ENCODE measurements around the gene PAOX. TPM values are rescaled to one million over a fixed set of nuclear protein-coding genes. Genes with fewer than 3 reads are reported as not detected.

Gene PAOX
- total and polyA plus RNA-seq, 9 of the 15 experiments (the other 6 are each of a cell fraction or from before 2014, with no cell fraction given) = 0.80 to 6.4 (median 2.6) TPM

DNA sequence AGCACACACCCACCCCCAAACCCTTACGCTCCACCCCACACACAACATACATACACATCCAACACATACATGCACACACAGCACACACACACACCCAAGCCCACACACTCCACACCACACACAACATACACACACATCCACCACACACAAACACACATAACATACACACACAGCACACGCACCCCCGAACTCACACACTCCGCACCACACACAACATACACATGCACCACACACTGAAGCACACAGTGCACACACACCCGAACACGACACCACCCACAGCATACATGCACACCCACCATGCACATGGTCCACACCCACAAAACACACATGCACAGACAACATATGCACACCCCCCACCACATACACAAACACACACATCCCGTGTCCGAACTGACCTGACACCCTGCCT is 29.9 kb upstream of the PAOX start:
- intact Hi-C loops (cut with micrococcal nuclease) (no loop called here), in situ Hi-C loops (cut with MboI) (no loop called here)
- Histone ChIP-seq H2AFZ (ENCODE audit: low read depth, low read length) (no peak overlapping the region), H3K4me2 (ENCODE audit: insufficient read depth, low read length) (no peak overlapping the region), H3K27ac (ENCODE audit: extremely low read depth, low read depth, low read length) (no peak overlapping the region), H3K79me2 (ENCODE audit: control insufficient read depth, insufficient read depth, low read length) (no peaks in the 10 kb centered on the region), H4K20me1 (replicated peaks; ENCODE audit: control insufficient read depth, insufficient read depth, low read length) (no peaks in the 10 kb centered on the region), H3K9me1 (ENCODE audit: control insufficient read depth, insufficient read depth, low read length) (no peaks in the 10 kb centered on the region), H3K27me3 (ENCODE audit: control insufficient read depth in 2 of 2, insufficient read depth in 2 of 2, low read length in 2 of 2) (no peaks in the 10 kb centered on the region; a peak in 1 of 5 replicates), H3K4me3 (no peak overlapping the region), H3K4me1 (replicated peaks in 1 of 2; ENCODE audit: control insufficient read depth in 2 of 2, insufficient read depth in 2 of 2, low read length in 2 of 2) (peaks cover 0 to 47% of the 10 kb centered on the region in 2 experiments; a peak in 2 of 5 replicates), H3K9me3 (replicated peaks; ENCODE audit: control insufficient read depth, insufficient read depth, low read depth, low read length) (no peaks in the 10 kb centered on the region), H3K36me3 (ENCODE audit: control insufficient read depth, insufficient read depth, low read length) (no peaks in the 10 kb centered on the region), H3K9ac (ENCODE audit: insufficient read depth in 1 of 2, low read depth in 2 of 2, low read length in 2 of 2) (0 out of 4 replicates have a peak overlapping the region, but pooled peaks of 1 of the 2 experiments have one; percentile 17)
- ChIA-PET CTCF (ENCODE audit: low intra/inter-chr PET ratio) (no interaction called here), POLR2A (no interaction called here)
- FAIRE-seq = no peak
- no peak for DNase-seq (ENCODE audit: extremely low read depth in 1 of 4, low spot score in 3 of 4)
- 34% methylated on average over 7 of the region's 8 CpGs for WGBS (ENCODE audit: insufficient coverage, low coverage, missing lambda C conversion rate)
- peak; percentile 58; the same call in 1 of the 2 replicates for TF ChIP-seq POLR2AphosphoS2 (IDR thresholded peaks at IDR 0.05; ENCODE audit: low read length)
- no peak for TF ChIP-seq SNRNP70 (optimal IDR thresholded peaks at IDR 0.05; ENCODE audit: low read depth, low read length)
- TF ChIP-seq POLR2B (IDR thresholded peaks at IDR 0.05; ENCODE audit: low read depth, partially characterized antibody) = peak; percentile 70
- peak; percentile 78 for TF ChIP-seq SUPT5H (IDR thresholded peaks at IDR 0.05)
- TF ChIP-seq SMARCA5 (IDR thresholded peaks at IDR 0.05) = 0 out of 2 replicates have a peak, but pooled peaks have one; percentile 12
- TF ChIP-seq ZNF224 (CRISPR knock-in tag; IDR thresholded peaks at IDR 0.05) = no peak
- TF ChIP-seq, protein P1, sequence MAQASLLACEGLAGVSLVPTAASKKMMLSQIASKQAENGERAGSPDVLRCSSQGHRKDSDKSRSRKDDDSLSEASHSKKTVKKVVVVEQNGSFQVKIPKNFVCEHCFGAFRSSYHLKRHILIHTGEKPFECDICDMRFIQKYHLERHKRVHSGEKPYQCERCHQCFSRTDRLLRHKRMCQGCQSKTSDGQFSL (CRISPR knock-in tag; IDR thresholded peaks at IDR 0.05) = peak; percentile 73
- TF ChIP-seq, protein P1 (tag; IDR thresholded peaks at IDR 0.05) = no peak
- TF ChIP-seq, protein P2, sequence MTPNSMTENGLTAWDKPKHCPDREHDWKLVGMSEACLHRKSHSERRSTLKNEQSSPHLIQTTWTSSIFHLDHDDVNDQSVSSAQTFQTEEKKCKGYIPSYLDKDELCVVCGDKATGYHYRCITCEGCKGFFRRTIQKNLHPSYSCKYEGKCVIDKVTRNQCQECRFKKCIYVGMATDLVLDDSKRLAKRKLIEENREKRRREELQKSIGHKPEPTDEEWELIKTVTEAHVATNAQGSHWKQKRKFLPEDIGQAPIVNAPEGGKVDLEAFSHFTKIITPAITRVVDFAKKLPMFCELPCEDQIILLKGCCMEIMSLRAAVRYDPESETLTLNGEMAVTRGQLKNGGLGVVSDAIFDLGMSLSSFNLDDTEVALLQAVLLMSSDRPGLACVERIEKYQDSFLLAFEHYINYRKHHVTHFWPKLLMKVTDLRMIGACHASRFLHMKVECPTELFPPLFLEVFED (CRISPR knock-in tag; conservative IDR thresholded peaks at IDR 0.05) = peak; percentile 63; the same call in 1 of the 2 replicates
- no peak for TF ChIP-seq ZNF212 (CRISPR knock-in tag; IDR thresholded peaks at IDR 0.05)
- no peak for TF ChIP-seq JUN (IDR thresholded peaks at IDR 0.05; ENCODE audit: borderline replicate concordance, low read depth, low read length)
- TF ChIP-seq JUN (CRISPR knock-in tag; IDR thresholded peaks at IDR 0.05; ENCODE audit: borderline replicate concordance) = no peak
- TF ChIP-seq ZNF41 (CRISPR knock-in tag; conservative IDR thresholded peaks at IDR 0.05) = no peak
- TF ChIP-seq, protein P3, sequence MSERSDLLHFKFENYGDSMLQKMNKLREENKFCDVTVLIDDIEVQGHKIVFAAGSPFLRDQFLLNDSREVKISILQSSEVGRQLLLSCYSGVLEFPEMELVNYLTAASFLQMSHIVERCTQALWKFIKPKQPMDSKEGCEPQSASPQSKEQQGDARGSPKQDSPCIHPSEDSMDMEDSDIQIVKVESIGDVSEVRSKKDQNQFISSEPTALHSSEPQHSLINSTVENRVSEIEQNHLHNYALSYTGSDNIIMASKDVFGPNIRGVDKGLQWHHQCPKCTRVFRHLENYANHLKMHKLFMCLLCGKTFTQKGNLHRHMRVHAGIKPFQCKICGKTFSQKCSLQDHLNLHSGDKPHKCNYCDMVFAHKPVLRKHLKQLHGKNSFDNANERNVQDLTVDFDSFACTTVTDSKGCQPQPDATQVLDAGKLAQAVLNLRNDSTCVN (CRISPR knock-in tag; IDR thresholded peaks at IDR 0.05) = peak; percentile 80
- TF ChIP-seq, protein P4, sequence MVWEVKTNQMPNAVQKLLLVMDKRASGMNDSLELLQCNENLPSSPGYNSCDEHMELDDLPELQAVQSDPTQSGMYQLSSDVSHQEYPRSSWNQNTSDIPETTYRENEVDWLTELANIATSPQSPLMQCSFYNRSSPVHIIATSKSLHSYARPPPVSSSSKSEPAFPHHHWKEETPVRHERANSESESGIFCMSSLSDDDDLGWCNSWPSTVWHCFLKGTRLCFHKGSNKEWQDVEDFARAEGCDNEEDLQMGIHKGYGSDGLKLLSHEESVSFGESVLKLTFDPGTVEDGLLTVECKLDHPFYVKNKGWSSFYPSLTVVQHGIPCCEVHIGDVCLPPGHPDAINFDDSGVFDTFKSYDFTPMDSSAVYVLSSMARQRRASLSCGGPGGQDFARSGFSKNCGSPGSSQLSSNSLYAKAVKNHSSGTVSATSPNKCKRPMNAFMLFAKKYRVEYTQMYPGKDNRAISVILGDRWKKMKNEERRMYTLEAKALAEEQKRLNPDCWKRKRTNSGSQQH (CRISPR knock-in tag; IDR thresholded peaks at IDR 0.05) = peak; percentile 30; the same call in 1 of the 2 replicates
- peak; percentile 47; the same call in 1 of the 2 replicates for TF ChIP-seq OTX1 (CRISPR knock-in tag; IDR thresholded peaks at IDR 0.05)
- TF ChIP-seq POLR2A (conservative IDR thresholded peaks at IDR 0.05) = peak; percentile 70
- TF ChIP-seq HMG20B (CRISPR knock-in tag; IDR thresholded peaks at IDR 0.05) = no peak
- peak; percentile 50; the same call in 1 of the 2 replicates for TF ChIP-seq STAT5A (IDR thresholded peaks at IDR 0.05; ENCODE audit: borderline replicate concordance, low read length)
- TF ChIP-seq TARDBP (IDR thresholded peaks at IDR 0.05) = peak; percentile 81
- no TSS peak for BruUV-seq (replicated peaks)
- no peak for ATAC-seq

Data from K562 (cell line).